HG02870 (cell line): ENCODE measurements around the gene AFDN.

Experiments used
- ATAC-seq: cut with Tn5 transposase; IDR thresholded peaks from one replicate; pipeline ENCODE4 v1.9.1; 2021; ENCODE audit warnings: mild to moderate bottlenecking, moderate library complexity; ENCODE audit not compliant: unreplicated experiment

AFDN gene

GRCh38 chr6:167838207-167838748 lies 11.6 kb downstream of the AFDN start:
- no peak for ATAC-seq

DNA sequence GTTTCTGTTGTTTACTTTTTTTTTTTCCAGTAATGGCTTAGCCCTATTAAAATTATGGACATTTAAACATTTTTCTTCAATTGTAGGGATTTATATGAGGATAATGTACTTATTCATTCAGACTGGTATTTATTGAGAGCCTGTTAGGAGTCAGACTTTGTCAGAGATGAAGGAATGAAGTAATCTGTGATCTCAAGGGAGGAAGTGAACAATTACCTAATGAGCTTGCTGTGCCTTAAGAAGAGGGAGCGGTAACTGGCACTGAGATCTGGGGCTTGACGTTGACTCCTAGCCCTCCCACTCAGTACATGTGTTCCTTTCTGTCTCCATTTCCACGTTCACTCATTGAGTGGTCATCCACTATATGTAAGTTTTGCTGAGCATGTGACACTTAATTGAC lies 12.6 kb downstream of the AFDN start:
- ATAC-seq, result no peak

DNA sequence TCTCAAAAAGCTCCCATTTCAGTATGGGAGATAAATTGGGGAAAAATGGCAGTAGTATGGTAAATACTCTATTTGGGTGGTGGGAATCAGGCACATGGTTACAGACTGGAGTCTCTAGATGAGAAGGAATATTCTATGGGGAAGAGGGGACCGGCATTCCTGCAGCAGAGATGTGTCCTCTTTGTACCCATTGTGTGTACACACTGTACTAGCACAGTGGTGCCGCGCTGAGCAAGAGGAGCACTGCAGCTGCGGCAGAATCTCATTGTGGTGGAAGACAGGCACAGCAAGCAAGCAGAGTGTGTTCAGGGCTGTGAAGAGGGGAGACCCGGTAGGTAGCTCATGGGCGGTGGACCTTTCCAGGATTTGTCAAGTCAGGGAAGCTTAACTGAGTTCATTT lies 13.0 kb downstream of the AFDN start:
- ATAC-seq, result no peak

DNA sequence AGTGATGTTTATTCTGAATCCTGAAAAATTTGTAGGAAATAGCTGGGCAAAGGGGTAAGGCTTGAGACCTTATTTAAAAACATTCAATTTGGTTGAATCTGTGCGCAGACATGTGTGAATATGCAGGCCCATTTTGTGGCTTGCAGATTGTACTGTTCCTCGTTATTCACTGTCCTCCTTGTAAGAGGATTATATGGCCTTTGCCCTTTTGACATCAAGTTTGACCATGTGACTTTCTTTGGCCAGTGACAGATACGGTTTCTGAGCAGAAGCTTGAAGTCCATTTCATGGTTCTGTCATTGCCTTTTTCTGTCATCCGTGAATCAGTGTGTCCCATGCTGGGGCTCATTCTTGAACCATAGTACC lies 13.4 kb downstream of the AFDN start:
- ATAC-seq, result no peak

GRCh38 chr6:167840526-167841179 lies 13.9 kb downstream of the AFDN start:
- no peak for ATAC-seq

DNA sequence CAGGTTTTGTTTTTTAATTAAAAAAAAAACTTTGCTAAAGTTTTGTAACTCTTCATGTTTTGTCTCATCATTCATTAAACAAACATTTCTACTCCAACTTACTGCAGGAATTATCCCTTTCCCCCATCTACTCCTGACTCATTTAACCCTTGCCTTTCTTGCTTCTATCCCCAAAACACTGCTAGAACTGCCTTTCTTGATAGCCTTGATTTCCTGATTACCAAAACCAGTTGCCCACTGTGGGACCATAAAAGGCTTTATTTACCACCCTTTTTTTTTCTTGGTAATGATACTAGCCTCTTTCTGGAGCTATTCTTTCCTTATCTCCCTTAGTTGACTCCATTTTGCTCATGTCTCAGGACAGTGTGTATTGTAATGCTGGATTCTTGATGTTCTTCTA lies 15.3 kb downstream of the AFDN start:
- ATAC-seq, result no peak

GRCh38 chr6:167842457-167842856 lies 15.7 kb downstream of the AFDN start:
- no peak for ATAC-seq

DNA sequence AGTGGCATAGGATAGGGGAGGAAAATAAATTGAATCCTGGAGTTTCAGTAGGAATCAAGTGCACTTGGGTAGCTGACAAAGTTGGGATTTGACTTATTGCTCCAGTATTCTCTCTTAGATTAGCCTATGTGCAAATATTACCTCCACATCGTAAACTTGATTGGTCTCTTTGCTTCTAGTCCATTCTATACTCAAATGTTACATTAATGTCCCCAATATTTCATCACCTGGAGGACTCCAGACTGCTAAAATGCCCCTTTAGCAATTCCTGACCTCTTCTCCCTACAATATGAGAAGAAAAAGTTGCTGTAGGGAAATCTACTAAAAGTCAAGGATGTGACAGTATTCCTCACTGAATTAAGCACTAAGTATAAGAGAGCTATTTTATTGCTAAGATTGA lies 16.3 kb downstream of the AFDN start:
- ATAC-seq, result no peak

GRCh38 chr6:167845856-167846255 lies 19.1 kb downstream of the AFDN start:
- ATAC-seq, result no peak

- no peak for ATAC-seq
Measured at GRCh38 chr6:167846997-167847606, 20.4 kb downstream of the AFDN start.

DNA sequence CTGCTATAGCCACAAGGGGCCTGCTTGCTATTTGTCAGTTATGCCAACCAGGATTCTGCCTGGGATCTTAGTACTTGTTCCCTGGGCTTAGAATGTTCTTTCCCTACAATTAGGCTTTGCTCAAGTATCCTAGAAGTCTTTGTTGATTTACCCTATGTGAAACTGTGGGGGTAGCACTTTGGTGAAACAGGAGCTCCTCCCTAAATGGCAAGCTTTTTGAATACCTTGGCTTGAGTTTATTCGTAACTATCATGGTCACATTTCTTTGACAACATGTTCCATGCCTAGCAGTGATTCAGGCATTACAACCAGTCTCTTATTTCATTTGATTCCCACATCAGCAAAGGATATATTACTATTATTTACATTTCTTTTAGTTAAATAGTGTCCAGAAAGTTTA lies 21.2 kb downstream of the AFDN start:
- ATAC-seq, result no peak

GRCh38 chr6:167848783-167849182 lies 22.1 kb downstream of the AFDN start:
- no peak for ATAC-seq

GRCh38 chr6:167849846-167850459 lies 23.2 kb downstream of the AFDN start:
- no peak for ATAC-seq

GRCh38 chr6:167850782-167851181 lies 24.1 kb downstream of the AFDN start:
- ATAC-seq, result no peak

DNA sequence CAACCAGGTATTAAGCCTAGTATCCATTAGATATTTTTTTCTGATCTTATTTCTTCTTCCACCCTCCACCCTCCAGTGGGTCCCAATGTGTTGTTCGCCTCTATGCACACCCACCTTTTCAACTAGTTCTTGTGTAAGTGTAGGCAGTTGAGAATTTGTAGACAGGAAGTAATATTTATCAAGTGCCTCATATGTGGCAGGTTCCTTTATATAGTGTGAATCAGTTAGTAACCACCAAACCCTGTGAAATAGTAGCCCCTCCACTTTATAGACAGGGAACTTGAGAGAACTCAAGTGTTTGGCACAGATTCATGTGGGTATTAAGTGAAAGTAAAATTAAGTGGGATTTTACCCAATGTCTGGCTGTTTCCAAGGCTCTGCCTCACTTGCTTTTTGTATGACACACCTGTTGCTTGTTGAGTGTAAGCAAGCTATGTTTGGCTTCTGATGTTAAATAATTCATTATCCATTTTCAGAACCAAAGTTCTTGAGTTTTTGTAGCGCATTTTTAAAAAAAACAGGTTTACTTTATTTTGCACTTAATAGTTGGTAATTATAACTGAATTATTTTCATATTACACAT lies 24.8 kb downstream of the AFDN start:
- no peak for ATAC-seq

DNA sequence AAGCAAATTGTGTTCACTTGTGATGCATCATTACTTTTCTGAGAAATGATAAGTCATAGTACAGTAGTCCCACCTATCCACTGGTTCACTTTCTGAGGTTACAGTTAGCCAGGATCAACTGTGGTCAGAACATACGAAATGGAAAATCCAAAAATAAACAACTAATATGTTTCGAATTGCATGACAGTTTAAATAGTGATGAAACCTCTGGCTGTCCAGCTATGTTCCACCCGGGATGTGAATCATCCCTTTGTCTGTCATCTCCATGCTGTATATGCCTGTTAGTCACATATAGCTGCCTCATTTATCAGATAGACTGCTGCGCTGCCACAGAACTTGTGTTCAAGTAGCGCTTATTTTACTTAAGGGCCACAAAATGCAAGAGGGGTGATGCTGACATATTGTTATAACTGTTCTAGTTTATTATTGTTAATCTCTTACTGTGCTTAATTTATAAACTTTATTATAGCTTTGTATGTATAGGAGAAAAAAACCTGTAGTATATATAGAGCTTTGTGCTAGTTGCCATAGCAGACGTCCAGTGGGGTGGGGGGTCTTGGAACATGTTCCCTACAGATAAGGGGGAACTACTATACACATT lies 29.2 kb downstream of the AFDN start:
- ATAC-seq, result no peak

DNA sequence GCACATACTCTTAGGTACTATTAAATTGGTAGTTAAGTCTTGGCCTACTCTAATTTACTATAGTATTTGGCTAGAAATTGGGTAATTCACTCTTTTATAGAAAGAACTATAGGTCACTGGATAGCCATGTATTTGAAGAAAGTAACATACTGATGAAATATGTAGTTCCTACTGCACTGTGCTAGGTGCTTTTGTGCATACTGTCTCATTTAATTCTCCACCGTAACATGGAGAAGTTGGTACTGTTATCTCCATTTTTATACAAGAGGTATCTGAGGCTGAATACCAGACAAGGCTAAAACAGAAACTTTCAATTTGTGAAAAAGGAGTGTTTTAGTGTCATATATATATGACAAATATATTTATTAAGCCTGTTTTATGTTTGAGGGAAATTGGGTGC lies 29.8 kb downstream of the AFDN start:
- ATAC-seq, result no peak

GRCh38 chr6:167856999-167857660 lies 30.4 kb downstream of the AFDN start:
- peak; percentile 86 for ATAC-seq

DNA sequence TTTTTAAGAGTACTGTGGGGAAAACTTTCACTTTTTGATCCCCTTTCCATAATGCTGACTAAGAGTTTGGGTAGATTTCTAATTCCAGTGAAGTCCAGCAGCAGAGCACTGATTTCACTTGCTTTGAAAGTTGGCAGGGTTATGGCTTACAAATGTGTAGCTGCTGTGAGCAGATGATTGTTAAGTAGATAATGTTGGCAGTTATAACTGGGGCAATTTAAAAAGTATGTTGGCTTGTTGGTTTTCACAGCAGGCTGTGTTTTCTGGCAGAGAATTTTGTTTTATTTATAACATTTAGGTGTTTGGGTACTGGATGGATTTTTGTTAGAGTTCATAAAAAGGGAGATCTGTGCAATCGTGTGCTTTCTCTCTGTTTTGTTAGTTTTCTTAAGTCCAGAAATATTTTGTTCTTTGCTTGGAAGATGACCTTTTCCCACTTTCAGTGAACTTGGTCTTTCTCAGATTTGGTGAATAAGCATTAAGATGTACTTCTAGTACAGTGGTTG lies 31.4 kb downstream of the AFDN start:
- ATAC-seq, result no peak

DNA sequence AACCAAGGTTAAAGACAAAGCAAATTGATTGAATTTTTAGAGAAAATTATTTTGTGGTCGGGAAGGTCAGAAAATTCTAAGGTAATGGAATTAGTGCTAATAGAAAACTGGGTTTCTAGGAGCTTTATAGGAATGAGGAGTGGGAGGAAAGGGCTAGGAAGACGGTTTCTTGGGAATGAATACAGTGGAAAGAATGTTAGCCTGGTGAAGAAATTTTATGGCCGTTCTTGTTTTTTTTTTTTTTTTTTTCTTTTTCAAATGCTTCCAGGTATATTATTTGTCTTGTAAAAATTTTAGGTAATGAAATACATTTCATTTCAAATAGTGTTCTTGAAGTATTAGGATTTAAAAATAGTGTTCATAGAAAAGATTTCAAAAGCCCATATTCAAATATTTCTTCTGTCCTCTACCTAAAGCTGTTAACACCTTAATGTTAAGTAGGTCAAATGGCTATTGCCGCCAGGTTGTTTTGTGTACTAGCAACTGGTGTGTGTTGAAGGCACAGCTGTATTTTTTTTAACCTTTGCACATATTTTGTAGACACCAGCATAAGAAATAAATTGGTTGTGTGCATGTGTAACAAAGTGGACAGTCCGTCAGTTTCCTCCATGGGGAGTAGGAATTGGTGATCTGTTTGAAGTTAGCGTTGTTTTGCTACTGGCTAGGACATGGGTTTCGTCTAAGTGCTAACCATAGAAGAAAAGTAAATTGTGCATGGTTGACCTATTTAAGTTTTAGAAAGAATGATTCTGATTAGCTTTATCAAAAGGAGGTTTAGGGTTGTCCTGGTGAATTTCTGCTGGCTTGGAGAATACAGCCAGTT lies 32.3 kb downstream of the AFDN start:
- no peak for ATAC-seq
